ENCODE results near the gene PIEZO1.
"Not testable (repeated sequence)": the region's sequence is repeated elsewhere in the genome, so short reads cannot be mapped to it uniquely, and the experiment has no call there.

PIEZO1 gene

GRCh38 chr16:88781140-88782077 is 3.6 kb downstream of the PIEZO1 start:
- peak; percentile 25 for DNase-seq

- no peak for DNase-seq
These were observed 4.6 kb downstream of the PIEZO1 start for GRCh38 chr16:88780142-88781062.

GRCh38 chr16:88779406-88780141 is 5.4 kb downstream of the PIEZO1 start:
- no peak for DNase-seq

GRCh38 chr16:88778541-88779065 is 6.4 kb downstream of the PIEZO1 start:
- no peak for DNase-seq

- DNase-seq: no peak
These were observed 6.8 kb downstream of the PIEZO1 start for GRCh38 chr16:88778271-88778525.

GRCh38 chr16:88777471-88778270 is 7.3 kb downstream of the PIEZO1 start:
- DNase-seq: no peak

GRCh38 chr16:88775825-88776224 is 9.2 kb downstream of the PIEZO1 start:
- DNase-seq: no peak

GRCh38 chr16:88774544-88775393 is 10.3 kb downstream of the PIEZO1 start:
- no peak for DNase-seq

- no peak for DNase-seq
These were observed 11.2 kb downstream of the PIEZO1 start for GRCh38 chr16:88773812-88774291.

GRCh38 chr16:88772871-88773811 is 11.9 kb downstream of the PIEZO1 start:
- no peak for DNase-seq

GRCh38 chr16:88771781-88772180 is 13.2 kb downstream of the PIEZO1 start:
- DNase-seq: not testable (repeated sequence)

- no peak for DNase-seq
These were observed 13.7 kb downstream of the PIEZO1 start for GRCh38 chr16:88771294-88771772.

- DNase-seq: no peak
These were observed 14.3 kb downstream of the PIEZO1 start for GRCh38 chr16:88770461-88771293.

- peak; percentile 25 for DNase-seq
These were observed 15.2 kb downstream of the PIEZO1 start for GRCh38 chr16:88769617-88770460.

- no peak for DNase-seq
These were observed 16.8 kb downstream of the PIEZO1 start for GRCh38 chr16:88768071-88768783.

- DNase-seq: no peak
These were observed 17.4 kb downstream of the PIEZO1 start for GRCh38 chr16:88767546-88768070.

- DNase-seq: no peak
These were observed 18.0 kb downstream of the PIEZO1 start for GRCh38 chr16:88766975-88767374.
